ENCODE data around the gene PPP2R2C.

PPP2R2C gene

GRCh38 chr4:6426571-6427438, 45.6 kb downstream of the PPP2R2C start:
- DNase-seq (ENCODE audit: low read depth in 3 of 3), result no peak

GRCh38 chr4:6425911-6426310, 46.5 kb downstream of the PPP2R2C start:
- DNase-seq (ENCODE audit: low read depth in 3 of 3), result no peak

DNA sequence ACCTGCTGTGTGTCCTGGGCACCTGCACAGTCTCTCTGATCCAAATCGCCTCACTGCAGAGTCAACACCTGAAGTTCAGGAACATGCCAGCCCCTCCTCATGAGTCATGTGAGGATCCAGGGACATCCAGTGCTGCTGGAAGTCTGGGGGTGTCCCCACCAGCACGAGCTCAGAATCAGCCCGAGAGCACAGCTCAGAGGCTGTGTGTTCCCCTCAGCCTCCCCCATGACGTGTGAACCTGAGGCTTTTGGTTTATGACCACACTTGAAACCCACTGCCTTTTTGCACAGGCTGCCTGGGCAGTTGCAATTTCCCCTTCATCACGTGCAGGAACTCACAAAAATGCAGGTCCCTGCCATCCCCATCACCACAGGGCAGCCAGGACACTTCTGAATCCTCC, 47.1 kb downstream of the PPP2R2C start:
- DNase-seq (ENCODE audit: low read depth in 3 of 3), result no peak

- DNase-seq (ENCODE audit: low read depth in 3 of 3), result no peak
These were observed 48.0 kb downstream of the PPP2R2C start for GRCh38 chr4:6424425-6424824.

DNA sequence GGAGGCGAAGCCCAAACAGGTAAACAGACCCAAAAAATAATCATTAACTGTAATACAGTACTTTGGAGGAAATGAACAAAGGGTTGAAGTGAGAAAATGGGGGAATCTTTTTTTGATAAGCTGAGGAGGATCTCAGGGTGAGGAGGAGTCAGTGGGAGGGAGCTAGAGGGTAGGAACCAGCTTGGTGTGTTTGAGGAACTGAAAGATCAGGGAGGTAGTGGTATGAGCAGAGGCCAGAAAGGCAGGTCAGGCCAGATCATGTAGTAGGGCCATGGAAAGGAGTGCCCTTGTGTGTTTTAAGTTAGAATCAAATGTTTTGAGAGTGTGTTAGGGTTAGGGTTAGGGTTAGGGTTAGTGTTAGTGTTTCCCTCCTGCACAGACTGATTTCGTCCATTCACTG, 48.8 kb downstream of the PPP2R2C start:
- DNase-seq (ENCODE audit: low read depth in 3 of 3), result no peak

- no peak for DNase-seq (ENCODE audit: low read depth in 3 of 3)
These were observed 49.5 kb downstream of the PPP2R2C start for GRCh38 chr4:6422866-6423265.

DNA sequence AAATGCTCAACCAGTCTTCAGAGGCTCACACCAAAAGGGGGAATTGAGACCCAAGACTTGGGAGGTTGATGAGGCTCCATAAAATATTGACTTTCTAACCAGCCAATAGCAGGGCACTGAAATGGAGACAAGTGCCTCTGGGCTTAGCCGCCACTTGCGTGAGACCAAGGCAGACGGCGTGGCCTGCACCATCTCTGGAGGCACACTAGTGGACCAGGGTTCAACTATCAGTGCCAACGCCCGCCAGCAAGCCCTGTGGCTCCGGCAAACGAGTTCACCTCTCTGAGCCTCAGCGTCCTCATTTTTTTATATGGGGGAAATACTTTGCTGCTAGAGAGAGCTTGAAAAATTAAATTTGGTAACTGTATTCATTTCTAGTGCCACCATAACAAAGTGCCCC, 50.3 kb downstream of the PPP2R2C start:
- no peak for DNase-seq (ENCODE audit: low read depth in 3 of 3)

GRCh38 chr4:6421397-6421796, 51.0 kb downstream of the PPP2R2C start:
- DNase-seq (ENCODE audit: low read depth in 3 of 3), result no peak

DNA sequence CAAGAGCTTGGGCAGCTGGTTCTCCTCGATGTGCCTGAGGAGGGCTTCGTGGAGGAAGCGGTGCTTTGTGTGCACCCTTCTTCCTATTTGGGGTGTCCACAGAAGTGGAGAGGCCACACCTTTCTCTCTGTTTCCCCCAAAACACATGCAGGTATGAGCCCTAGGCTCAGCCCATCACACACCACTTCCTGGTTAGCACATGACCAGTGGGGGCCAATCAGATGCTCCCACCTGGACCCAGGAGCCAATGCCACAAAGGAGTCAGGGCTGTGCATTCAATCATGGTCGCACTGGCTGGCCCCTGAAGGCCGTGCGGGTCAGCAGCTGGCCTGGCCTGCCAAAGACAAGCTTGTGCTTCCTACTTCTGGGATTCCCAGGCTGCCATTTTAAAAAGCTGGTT, 51.4 kb downstream of the PPP2R2C start:
- DNase-seq (ENCODE audit: low read depth in 3 of 3), result no peak

DNA sequence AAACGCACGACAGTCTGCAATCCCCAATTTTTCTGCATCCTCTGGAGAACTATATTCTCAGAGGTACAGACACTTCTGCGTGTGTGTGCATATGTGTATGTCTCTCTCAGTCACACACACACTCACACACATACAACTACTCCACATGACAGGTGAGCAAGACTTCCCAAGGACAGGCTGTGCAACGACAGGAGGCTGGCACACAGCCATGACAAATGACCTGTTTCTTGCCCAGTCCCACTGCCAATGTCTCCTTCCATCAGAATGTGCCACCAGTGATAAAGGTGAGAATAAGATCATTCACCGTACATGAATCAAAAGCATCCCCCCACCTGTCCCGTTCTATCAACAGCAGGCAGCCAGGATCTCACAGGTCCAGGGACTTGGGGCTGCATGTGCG, 52.4 kb downstream of the PPP2R2C start:
- no peak for DNase-seq (ENCODE audit: low read depth in 3 of 3)

GRCh38 chr4:6419452-6420028, 52.9 kb downstream of the PPP2R2C start:
- DNase-seq (ENCODE audit: low read depth in 3 of 3), result no peak

GRCh38 chr4:6418193-6418755, 54.1 kb downstream of the PPP2R2C start:
- DNase-seq (ENCODE audit: low read depth in 3 of 3), result no peak

- no peak for DNase-seq (ENCODE audit: low read depth in 3 of 3)
These were observed 54.8 kb downstream of the PPP2R2C start for GRCh38 chr4:6417516-6418050.

DNA sequence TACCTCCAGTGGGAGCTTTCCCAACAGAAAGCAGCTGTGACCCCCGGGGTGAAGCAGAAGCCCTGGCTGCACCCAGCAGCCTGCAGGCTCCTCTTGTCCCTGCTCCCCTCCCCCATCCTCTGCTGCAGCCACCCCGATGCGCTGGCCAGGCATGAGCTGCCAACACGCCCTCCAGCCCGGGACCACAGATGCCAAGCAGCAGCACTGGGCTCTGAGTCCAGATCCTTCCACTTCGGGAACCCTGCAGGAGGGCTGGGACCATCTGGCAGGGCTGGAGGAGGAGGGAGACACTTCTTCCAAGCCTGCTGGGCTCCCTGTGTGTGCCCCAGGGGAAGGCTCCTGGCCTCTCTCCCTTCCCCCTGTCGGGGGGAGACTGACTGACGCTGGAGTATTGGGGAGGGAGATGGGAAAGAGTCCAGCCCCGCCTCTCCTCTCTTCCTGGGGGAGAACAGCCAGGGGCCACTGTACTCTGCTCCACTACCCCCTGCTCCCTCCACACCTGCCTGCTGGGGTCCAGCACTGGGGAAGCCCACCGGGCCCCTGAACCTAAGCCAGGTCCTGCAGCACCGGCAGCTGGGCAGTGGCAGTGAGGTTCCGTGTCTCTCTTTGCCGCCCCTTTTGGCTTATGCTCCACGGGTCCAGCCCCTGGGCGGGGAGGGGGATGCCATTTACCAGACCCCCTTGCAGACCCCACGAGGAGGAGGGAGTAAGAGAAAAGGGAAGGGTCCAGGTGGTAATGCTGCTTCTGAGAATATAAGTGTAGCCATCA, 55.7 kb downstream of the PPP2R2C start:
- no peak for DNase-seq (ENCODE audit: low read depth in 3 of 3)

DNA sequence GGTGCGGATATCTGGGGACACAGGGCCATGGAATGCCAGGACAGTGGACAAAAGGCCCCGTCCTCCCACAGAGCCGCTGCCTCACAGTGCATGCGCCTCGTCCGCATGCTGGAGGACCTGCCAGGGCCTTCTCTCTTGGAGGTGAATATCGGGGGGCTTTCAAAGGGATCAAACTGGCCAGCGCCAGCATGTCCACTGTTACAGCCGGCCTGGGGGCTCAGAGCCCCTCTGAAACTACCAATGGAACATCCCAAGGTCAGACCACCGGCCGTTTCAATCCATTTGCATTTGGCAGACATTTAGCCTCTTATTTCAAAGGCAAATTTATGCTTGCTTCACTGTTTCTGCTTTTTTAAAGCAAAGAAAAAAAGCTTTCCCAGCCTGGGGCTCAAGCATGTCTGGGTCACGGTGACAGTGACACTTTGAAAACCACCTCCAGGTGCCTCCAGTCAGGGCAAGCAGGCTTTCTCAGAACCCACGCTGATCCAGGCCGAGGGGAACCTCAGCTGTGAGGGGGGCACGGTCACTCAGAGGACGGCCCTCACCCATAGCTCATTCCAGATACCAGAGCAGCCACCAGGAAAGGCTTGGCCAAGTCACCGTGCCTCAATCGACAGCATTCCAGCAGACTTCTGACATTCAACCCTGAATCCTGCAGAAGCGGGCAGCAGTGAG, 57.2 kb downstream of the PPP2R2C start:
- no peak for DNase-seq (ENCODE audit: low read depth in 3 of 3)

DNA sequence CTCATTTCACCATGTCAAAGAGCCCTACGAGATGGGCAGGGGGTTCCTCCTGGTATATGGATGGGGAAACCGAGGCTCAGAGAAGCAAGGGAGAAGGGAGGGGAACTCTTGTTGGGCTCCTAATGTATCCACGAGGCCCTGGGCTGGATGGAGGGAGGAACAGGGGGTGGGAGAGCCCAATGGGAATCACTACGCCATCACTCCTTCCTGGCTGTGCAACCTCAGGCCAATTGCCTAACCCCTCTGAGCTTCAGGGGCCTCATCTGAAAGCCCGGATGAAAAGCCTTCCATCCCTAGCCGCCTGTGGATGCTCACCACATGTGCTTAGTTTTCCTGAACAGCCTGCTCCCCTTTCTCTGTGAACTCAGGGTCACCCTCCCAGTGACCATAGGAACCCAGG, 57.8 kb downstream of the PPP2R2C start:
- DNase-seq (ENCODE audit: low read depth in 3 of 3), result no peak

DNA sequence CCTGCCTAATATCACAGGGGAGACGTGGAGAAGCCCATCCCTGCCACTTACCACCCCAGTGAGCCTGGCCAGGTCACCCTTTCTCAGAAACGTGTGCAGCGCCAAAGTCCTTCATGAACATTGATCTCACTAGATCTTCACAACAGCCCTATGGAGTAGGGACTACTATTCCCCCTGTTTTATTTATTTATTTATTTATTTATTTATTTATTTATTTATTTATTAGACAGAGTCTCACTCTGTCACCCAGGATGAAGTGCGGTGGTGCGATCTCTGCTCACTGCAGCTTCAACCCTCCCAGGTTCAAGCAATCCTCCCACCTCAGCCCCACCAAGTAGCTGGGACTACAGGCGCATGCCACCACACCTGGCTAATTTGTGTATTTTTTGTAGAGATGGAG, 61.8 kb downstream of the PPP2R2C start:
- no peak for DNase-seq (ENCODE audit: low read depth in 3 of 3)

- no peak for DNase-seq (ENCODE audit: low read depth in 3 of 3)
These were observed 62.3 kb downstream of the PPP2R2C start for GRCh38 chr4:6410068-6410467.

GRCh38 chr4:6409381-6409780, 63.0 kb downstream of the PPP2R2C start:
- DNase-seq (ENCODE audit: low read depth in 3 of 3), result no peak

GRCh38 chr4:6408263-6408662, 64.2 kb downstream of the PPP2R2C start:
- DNase-seq (ENCODE audit: low read depth in 3 of 3), result no peak

DNA sequence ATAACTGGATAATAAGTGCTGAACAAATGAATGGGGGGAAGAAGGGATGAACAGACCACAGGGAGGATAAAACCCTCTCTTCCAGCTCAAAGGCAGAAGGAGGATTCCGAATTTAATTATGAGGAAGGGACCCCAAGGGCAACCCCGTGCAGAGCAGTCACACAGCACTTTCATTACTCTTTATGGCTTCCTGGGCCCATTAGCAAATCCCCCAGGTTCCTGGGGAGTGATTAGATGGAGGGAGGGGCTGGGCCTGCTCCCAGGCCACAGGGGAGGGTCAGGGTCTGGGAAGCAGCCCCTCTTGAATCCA, 67.1 kb downstream of the PPP2R2C start:
- no peak for DNase-seq (ENCODE audit: low read depth in 3 of 3)

Measured in stimulated activated CD4-positive, alpha-beta T cell treated with anti-CD3 and anti-CD28 coated beads, TNF-alpha, amount 100 ng/mL, for 24 hours (primary cell).